Measurements from ENCODE around the gene SLC29A1.
A peak's percentile ranks its signal among the peaks of the same experiment; 100 is the strongest.
"Not testable (repeated sequence)": the region's sequence is repeated elsewhere in the genome, so short reads cannot be mapped to it uniquely, and the experiment has no call there.

The SLC29A1 gene

DNA sequence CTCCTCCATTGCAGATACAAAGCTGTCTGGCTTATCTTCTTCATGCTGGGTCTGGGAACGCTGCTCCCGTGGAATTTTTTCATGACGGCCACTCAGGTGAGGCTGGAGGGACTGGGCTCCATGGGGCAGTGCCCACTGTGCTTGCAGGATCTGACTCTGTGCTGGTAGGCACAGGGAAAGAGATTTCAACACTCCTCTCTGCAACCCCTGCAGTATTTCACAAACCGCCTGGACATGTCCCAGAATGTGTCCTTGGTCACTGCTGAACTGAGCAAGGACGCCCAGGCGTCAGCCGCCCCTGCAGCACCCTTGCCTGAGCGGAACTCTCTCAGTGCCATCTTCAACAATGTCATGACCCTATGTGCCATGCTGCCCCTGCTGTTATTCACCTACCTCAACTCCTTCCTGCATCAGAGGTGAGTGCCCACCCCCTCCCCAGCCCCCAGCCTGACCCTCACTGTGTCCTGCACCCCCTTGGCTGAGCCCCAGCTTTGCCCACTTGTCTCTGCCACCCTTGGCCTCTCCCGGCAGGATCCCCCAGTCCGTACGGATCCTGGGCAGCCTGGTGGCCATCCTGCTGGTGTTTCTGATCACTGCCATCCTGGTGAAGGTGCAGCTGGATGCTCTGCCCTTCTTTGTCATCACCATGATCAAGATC lies 6.1 kb downstream of the SLC29A1 start:
- TF ChIP-seq ZNF274 (IDR thresholded peaks at IDR 0.05; ENCODE audit: low read depth, low read length) (no peak), YY1 (IDR thresholded peaks at IDR 0.05; ENCODE audit: insufficient read depth, insufficient read length) (no peak), SUZ12 (IDR thresholded peaks at IDR 0.05; ENCODE audit: extremely low read depth, insufficient read depth, insufficient read length) (no peak)
- H3K36me3 ChIP-seq (ENCODE audit: insufficient read depth, insufficient read length, low read length): peaks cover 51% of the 10 kb centered on the region
- DNase-seq (ENCODE audit: low read depth, low spot score): no peak
- no peaks in the 10 kb centered on the region for H3K9me3 ChIP-seq (ENCODE audit: insufficient read depth, low read length)
- no peaks in the 10 kb centered on the region for H3K27me3 ChIP-seq (ENCODE audit: insufficient read depth, insufficient read length)
- H3K4me3 ChIP-seq (ENCODE audit: insufficient read length, low read depth): no peak overlapping the region
- H3K9ac ChIP-seq (ENCODE audit: insufficient read length, low read depth): no peak overlapping the region
- H3K4me1 ChIP-seq (ENCODE audit: insufficient read depth, insufficient read length): peaks cover 23% of the 10 kb centered on the region

DNA sequence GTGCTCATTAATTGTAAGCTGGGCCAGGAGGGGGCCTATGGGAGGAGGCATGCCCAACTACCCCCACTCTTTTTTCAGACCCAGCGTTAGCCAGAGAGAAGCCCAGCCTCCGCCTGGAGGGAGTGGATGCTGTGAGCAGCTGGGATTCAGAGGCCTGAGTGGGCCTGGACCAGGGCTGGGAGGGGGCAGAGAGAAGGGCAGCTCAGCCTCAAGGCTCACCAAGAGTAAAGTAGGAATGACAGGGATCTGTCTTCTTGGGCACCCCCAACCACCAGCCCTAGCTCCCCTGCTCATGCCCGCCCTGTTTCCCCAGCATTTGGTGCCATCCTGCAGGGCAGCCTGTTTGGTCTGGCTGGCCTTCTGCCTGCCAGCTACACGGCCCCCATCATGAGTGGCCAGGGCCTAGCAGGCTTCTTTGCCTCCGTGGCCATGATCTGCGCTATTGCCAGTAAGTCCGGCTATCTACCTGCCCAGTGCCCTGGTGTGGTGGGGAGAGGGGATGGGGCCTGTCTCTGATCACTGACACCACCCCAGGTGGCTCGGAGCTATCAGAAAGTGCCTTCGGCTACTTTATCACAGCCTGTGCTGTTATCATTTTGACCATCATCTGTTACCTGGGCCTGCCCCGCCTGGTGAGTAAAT lies 6.8 kb downstream of the SLC29A1 start:
- DNase-seq (ENCODE audit: low read depth, low spot score): no peak
- Histone ChIP-seq H3K9ac (ENCODE audit: insufficient read length, low read depth) (no peak overlapping the region), H3K9me3 (ENCODE audit: insufficient read depth, low read length) (no peaks in the 10 kb centered on the region), H3K4me1 (ENCODE audit: insufficient read depth, insufficient read length) (peaks cover 23% of the 10 kb centered on the region), H3K27me3 (ENCODE audit: insufficient read depth, insufficient read length) (no peaks in the 10 kb centered on the region), H3K4me3 (ENCODE audit: insufficient read length, low read depth) (no peak overlapping the region), H3K36me3 (ENCODE audit: insufficient read depth, insufficient read length, low read length) (peaks cover 54% of the 10 kb centered on the region)
- TF ChIP-seq YY1 (IDR thresholded peaks at IDR 0.05; ENCODE audit: insufficient read depth, insufficient read length) (no peak), ZNF274 (IDR thresholded peaks at IDR 0.05; ENCODE audit: low read depth, low read length) (no peak), SUZ12 (IDR thresholded peaks at IDR 0.05; ENCODE audit: extremely low read depth, insufficient read depth, insufficient read length) (no peak)

DNA sequence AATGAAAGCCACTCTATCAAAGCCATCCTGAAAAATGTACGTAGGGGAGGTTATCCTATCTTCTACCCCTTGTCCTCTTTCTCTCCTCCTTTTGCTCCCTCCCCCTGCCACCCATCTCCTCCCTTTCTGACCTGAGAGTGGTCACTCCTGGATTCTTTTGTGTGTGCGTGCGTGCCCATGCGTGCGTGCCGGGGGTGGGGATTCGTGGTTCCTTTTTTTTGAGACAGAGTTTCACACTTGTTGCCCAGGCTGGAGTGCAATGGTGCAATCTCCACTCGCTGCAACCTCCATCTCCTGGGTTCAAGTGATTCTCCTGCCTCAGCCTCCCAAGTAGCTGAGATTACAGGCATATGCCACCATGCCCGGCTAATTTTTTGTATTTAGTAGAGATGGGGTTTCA lies 8.0 kb downstream of the SLC29A1 start:
- H3K27me3 ChIP-seq (ENCODE audit: insufficient read depth, insufficient read length); H3K9ac ChIP-seq (ENCODE audit: insufficient read length, low read depth); H3K4me3 ChIP-seq (ENCODE audit: insufficient read length, low read depth); DNase-seq (ENCODE audit: low read depth, low spot score); H3K9me3 ChIP-seq (ENCODE audit: insufficient read depth, low read length): not testable (repeated sequence)
- Histone ChIP-seq H3K36me3 (ENCODE audit: insufficient read depth, insufficient read length, low read length) (peaks cover 59% of the 10 kb centered on the region), H3K4me1 (ENCODE audit: insufficient read depth, insufficient read length) (peaks cover 15% of the 10 kb centered on the region)

- Histone ChIP-seq H3K27me3 (ENCODE audit: insufficient read depth, insufficient read length) (no peaks in the 10 kb centered on the region), H3K9ac (ENCODE audit: insufficient read length, low read depth) (no peak overlapping the region), H3K4me1 (ENCODE audit: insufficient read depth, insufficient read length) (peaks cover 10% of the 10 kb centered on the region), H3K4me3 (ENCODE audit: insufficient read length, low read depth) (no peak overlapping the region), H3K9me3 (ENCODE audit: insufficient read depth, low read length) (no peaks in the 10 kb centered on the region), H3K36me3 (ENCODE audit: insufficient read depth, insufficient read length, low read length) (peaks cover 59% of the 10 kb centered on the region)
- TF ChIP-seq SUZ12 (IDR thresholded peaks at IDR 0.05; ENCODE audit: extremely low read depth, insufficient read depth, insufficient read length) (no peak), ZNF274 (IDR thresholded peaks at IDR 0.05; ENCODE audit: low read depth, low read length) (no peak), YY1 (IDR thresholded peaks at IDR 0.05; ENCODE audit: insufficient read depth, insufficient read length) (no peak)
- no peak for DNase-seq (ENCODE audit: low read depth, low spot score)
These were observed 9.5 kb downstream of the SLC29A1 start for GRCh38 chr6:44232676-44233566.

DNA sequence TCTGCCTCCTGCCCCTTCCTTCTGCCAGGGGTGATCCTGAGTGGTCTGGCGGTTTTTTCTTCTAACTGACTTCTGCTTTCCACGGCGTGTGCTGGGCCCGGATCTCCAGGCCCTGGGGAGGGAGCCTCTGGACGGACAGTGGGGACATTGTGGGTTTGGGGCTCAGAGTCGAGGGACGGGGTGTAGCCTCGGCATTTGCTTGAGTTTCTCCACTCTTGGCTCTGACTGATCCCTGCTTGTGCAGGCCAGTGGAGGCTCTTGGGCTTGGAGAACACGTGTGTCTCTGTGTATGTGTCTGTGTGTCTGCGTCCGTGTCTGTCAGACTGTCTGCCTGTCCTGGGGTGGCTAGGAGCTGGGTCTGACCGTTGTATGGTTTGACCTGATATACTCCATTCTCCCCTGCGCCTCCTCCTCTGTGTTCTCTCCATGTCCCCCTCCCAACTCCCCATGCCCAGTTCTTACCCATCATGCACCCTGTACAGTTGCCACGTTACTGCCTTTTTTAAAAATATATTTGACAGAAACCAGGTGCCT lies 10.2 kb downstream of the SLC29A1 start:
- no peaks in the 10 kb centered on the region for H3K27me3 ChIP-seq (ENCODE audit: insufficient read depth, insufficient read length)
- H3K36me3 ChIP-seq (ENCODE audit: insufficient read depth, insufficient read length, low read length): peaks cover 59% of the 10 kb centered on the region
- DNase-seq (ENCODE audit: low read depth, low spot score): no peak
- no peak overlapping the region for H3K4me3 ChIP-seq (ENCODE audit: insufficient read length, low read depth)
- peak overlapping the region; percentile 11 for H3K9ac ChIP-seq (ENCODE audit: insufficient read length, low read depth)
- TF ChIP-seq YY1 (IDR thresholded peaks at IDR 0.05; ENCODE audit: insufficient read depth, insufficient read length) (no peak), ZNF274 (IDR thresholded peaks at IDR 0.05; ENCODE audit: low read depth, low read length) (no peak), SUZ12 (IDR thresholded peaks at IDR 0.05; ENCODE audit: extremely low read depth, insufficient read depth, insufficient read length) (no peak)
- peaks cover 10% of the 10 kb centered on the region for H3K4me1 ChIP-seq (ENCODE audit: insufficient read depth, insufficient read length)
- no peaks in the 10 kb centered on the region for H3K9me3 ChIP-seq (ENCODE audit: insufficient read depth, low read length)

GRCh38 chr6:44234101-44235025 lies 11.0 kb downstream of the SLC29A1 start:
- peaks cover 10% of the 10 kb centered on the region for H3K4me1 ChIP-seq (ENCODE audit: insufficient read depth, insufficient read length)
- H3K36me3 ChIP-seq (ENCODE audit: insufficient read depth, insufficient read length, low read length): peaks cover 54% of the 10 kb centered on the region
- H3K9me3 ChIP-seq (ENCODE audit: insufficient read depth, low read length): no peaks in the 10 kb centered on the region
- H3K27me3 ChIP-seq (ENCODE audit: insufficient read depth, insufficient read length): no peaks in the 10 kb centered on the region
- no peak overlapping the region for H3K4me3 ChIP-seq (ENCODE audit: insufficient read length, low read depth)
- TF ChIP-seq YY1 (IDR thresholded peaks at IDR 0.05; ENCODE audit: insufficient read depth, insufficient read length): no peak
- TF ChIP-seq SUZ12 (IDR thresholded peaks at IDR 0.05; ENCODE audit: extremely low read depth, insufficient read depth, insufficient read length): no peak
- no peak for TF ChIP-seq ZNF274 (IDR thresholded peaks at IDR 0.05; ENCODE audit: low read depth, low read length)
- DNase-seq (ENCODE audit: low read depth, low spot score): peak; percentile 66
- H3K9ac ChIP-seq (ENCODE audit: insufficient read length, low read depth): peak overlapping the region; percentile 50

Data from NT2/D1 (cell line).